ENCODE measurements around the gene YJU2. TPM values are rescaled to one million over a fixed set of nuclear protein-coding genes. Genes with fewer than 3 reads are reported as not detected.
A peak's percentile ranks its signal among the peaks of the same experiment; 100 is the strongest.

YJU2 gene
- total RNA-seq, 1 experiment from 2014 or later, result 11.0 TPM

DNA sequence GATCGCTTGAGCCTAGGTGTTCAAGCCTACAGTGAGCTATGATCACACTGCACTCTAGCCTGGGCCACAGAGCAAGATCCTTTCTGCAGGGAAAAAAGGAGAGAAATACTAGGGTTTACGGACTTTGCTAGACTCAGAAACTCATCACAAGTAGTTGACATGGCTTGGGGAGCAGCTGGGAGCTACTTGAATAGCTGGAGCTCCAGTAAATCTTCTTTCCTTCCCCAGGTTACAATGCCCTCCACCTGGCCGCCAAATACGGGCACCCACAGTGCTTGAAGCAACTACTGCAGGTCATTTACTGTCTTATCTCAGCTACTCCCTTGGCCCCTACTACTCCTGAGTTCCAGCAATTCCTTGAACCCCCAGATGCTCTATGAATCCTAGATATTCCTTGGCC, 45.1 kb upstream of the YJU2 start:
- H3K9me3 ChIP-seq (ENCODE audit: insufficient read depth, low read depth), result no peaks in the 10 kb centered on the region
- no peak overlapping the region for H2AFZ ChIP-seq
- no peak for TF ChIP-seq EZH2 (IDR thresholded peaks at IDR 0.05; ENCODE audit: low read depth)
- TF ChIP-seq, protein P1, sequence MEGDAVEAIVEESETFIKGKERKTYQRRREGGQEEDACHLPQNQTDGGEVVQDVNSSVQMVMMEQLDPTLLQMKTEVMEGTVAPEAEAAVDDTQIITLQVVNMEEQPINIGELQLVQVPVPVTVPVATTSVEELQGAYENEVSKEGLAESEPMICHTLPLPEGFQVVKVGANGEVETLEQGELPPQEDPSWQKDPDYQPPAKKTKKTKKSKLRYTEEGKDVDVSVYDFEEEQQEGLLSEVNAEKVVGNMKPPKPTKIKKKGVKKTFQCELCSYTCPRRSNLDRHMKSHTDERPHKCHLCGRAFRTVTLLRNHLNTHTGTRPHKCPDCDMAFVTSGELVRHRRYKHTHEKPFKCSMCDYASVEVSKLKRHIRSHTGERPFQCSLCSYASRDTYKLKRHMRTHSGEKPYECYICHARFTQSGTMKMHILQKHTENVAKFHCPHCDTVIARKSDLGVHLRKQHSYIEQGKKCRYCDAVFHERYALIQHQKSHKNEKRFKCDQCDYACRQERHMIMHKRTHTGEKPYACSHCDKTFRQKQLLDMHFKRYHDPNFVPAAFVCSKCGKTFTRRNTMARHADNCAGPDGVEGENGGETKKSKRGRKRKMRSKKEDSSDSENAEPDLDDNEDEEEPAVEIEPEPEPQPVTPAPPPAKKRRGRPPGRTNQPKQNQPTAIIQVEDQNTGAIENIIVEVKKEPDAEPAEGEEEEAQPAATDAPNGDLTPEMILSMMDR (conservative IDR thresholded peaks at IDR 0.05), result no peak
- intact Hi-C loops (cut with micrococcal nuclease; ENCODE audit: unreplicated experiment), result loop anchor here (5.0 to 10.0 kb wide), 2 partner anchors 59 to 877 kb away; no protein-coding TSS in a partner anchor
- no TSS peak for BruUV-seq (replicated peaks)
- CTCF ChIA-PET, result interaction anchor here (0.6 kb wide), 1 partner anchor 906 kb away, joined by 4 read pairs; no protein-coding TSS in a partner anchor
- POLR2A ChIA-PET (ENCODE audit: unreplicated experiment), result no interaction called here
- no peaks in the 10 kb centered on the region for H3F3A ChIP-seq (ENCODE audit: insufficient read depth, low read depth)
- no peak overlapping the region for H3K27ac ChIP-seq
- no peaks in the 10 kb centered on the region for H3K36me3 ChIP-seq (ENCODE audit: low read depth)
- H3K79me2 ChIP-seq (ENCODE audit: low read depth), result no peaks in the 10 kb centered on the region
- no peaks in the 10 kb centered on the region for H3K27me3 ChIP-seq (ENCODE audit: insufficient read depth, low read depth)
- no peaks in the 10 kb centered on the region for H3K9me2 ChIP-seq (ENCODE audit: insufficient read depth)
- H3K4me3 ChIP-seq, result no peak overlapping the region
- H3K4me1 ChIP-seq (replicated peaks; ENCODE audit: insufficient read depth), result no peaks in the 10 kb centered on the region
- H3K4me2 ChIP-seq, result no peak overlapping the region
- no peak for DNase-seq
- no peaks in the 10 kb centered on the region for H4K20me1 ChIP-seq (ENCODE audit: insufficient read depth)

GRCh38 chr19:4206818-4207484, 39.9 kb upstream of the YJU2 start:
- no peak overlapping the region for H2AFZ ChIP-seq
- no TSS peak for BruUV-seq (replicated peaks)
- no peaks in the 10 kb centered on the region for H3K79me2 ChIP-seq (ENCODE audit: low read depth)
- ChIA-PET POLR2A (ENCODE audit: unreplicated experiment) (interaction anchor here (0.6 kb wide), 1 partner anchor 222 kb away, joined by 7 read pairs; the partner anchor contains the start of gene EEF2), CTCF (no interaction called here)
- TF ChIP-seq, protein P1 (conservative IDR thresholded peaks at IDR 0.05), result peak; percentile 53
- no peak for TF ChIP-seq EZH2 (IDR thresholded peaks at IDR 0.05; ENCODE audit: low read depth)
- intact Hi-C loops (cut with micrococcal nuclease; ENCODE audit: unreplicated experiment), result loop anchor here (5.0 to 10.0 kb wide), 3 partner anchors 540 to 882 kb away; no protein-coding TSS in a partner anchor
- H3K36me3 ChIP-seq (ENCODE audit: low read depth), result no peaks in the 10 kb centered on the region
- peaks cover 13% of the 10 kb centered on the region for H3F3A ChIP-seq (ENCODE audit: insufficient read depth, low read depth)
- H3K4me3 ChIP-seq, result no peak overlapping the region
- H3K4me2 ChIP-seq, result no peak overlapping the region
- peak; percentile 16 to 43 for DNase-seq
- H3K9me2 ChIP-seq (ENCODE audit: insufficient read depth), result no peaks in the 10 kb centered on the region
- no peaks in the 10 kb centered on the region for H3K27me3 ChIP-seq (ENCODE audit: insufficient read depth, low read depth)
- H4K20me1 ChIP-seq (ENCODE audit: insufficient read depth), result no peaks in the 10 kb centered on the region
- no peaks in the 10 kb centered on the region for H3K9me3 ChIP-seq (ENCODE audit: insufficient read depth, low read depth)
- H3K27ac ChIP-seq, result no peak overlapping the region
- H3K4me1 ChIP-seq (replicated peaks; ENCODE audit: insufficient read depth), result peaks cover 9% of the 10 kb centered on the region

- DNase-seq, result peak; percentile 47 to 74
- peak overlapping the region; percentile 81 for H3K27ac ChIP-seq
- BruUV-seq (replicated peaks), result no TSS peak
- H3K36me3 ChIP-seq (ENCODE audit: low read depth), result no peaks in the 10 kb centered on the region
- no peaks in the 10 kb centered on the region for H3K9me3 ChIP-seq (ENCODE audit: insufficient read depth, low read depth)
- intact Hi-C loops (cut with micrococcal nuclease; ENCODE audit: unreplicated experiment), result loop anchor here (2.0 to 10.0 kb wide), 4 partner anchors 356 to 884 kb away; no protein-coding TSS in a partner anchor
- no peaks in the 10 kb centered on the region for H3K9me2 ChIP-seq (ENCODE audit: insufficient read depth)
- TF ChIP-seq, protein P1 (conservative IDR thresholded peaks at IDR 0.05), result peak; percentile 72
- no peak for TF ChIP-seq EZH2 (IDR thresholded peaks at IDR 0.05; ENCODE audit: low read depth)
- H3K27me3 ChIP-seq (ENCODE audit: insufficient read depth, low read depth), result no peaks in the 10 kb centered on the region
- POLR2A ChIA-PET (ENCODE audit: unreplicated experiment), result interaction anchor here (0.6 kb wide), 1 partner anchor 129 kb away, joined by 4 read pairs; no protein-coding TSS in a partner anchor
- H2AFZ ChIP-seq, result peak overlapping the region; percentile 60; the same call in 1 of the 2 replicates
- no peaks in the 10 kb centered on the region for H3K79me2 ChIP-seq (ENCODE audit: low read depth)
- H4K20me1 ChIP-seq (ENCODE audit: insufficient read depth), result no peaks in the 10 kb centered on the region
- peaks cover 9% of the 10 kb centered on the region for H3K4me1 ChIP-seq (replicated peaks; ENCODE audit: insufficient read depth)
- peaks cover 13% of the 10 kb centered on the region for H3F3A ChIP-seq (ENCODE audit: insufficient read depth, low read depth)
- H3K4me3 ChIP-seq, result 0 out of 2 replicates have a peak overlapping the region, but pooled peaks have one; percentile 16
- CTCF ChIA-PET, result interaction anchor here (0.6 to 0.7 kb wide), 6 partner anchors 63 to 1133 kb away, joined by 3 to 9 read pairs (median 5); partner anchors contain the start of gene MRPL54
- H3K4me2 ChIP-seq, result peak overlapping the region; percentile 77
Observed at GRCh38 chr19:4208385-4209094, 38.3 kb upstream of the YJU2 start.

Data from PC-9 (cell line).